Panc1 (cell line): ENCODE data around the gene ATP2B2.

Experiments
- POLR2AphosphoS5 ChIP-seq: IDR thresholded peaks from 2 replicates; pipeline ENCODE4 v1.6.1; 2012; ENCODE audit warnings: mild to moderate bottlenecking, low read depth, low read length, moderate library complexity
- SIN3A ChIP-seq: IDR thresholded peaks from 2 replicates; pipeline ENCODE4 v1.6.1; 2012; ENCODE audit warnings: low read depth, mild to moderate bottlenecking, low read length, moderate library complexity, borderline replicate concordance; ENCODE audit not compliant: insufficient read depth
- TF ChIP-seq, protein P1 (sequence below): fragments of 450-650 bp; IDR thresholded peaks from 2 replicates; pipeline ENCODE4 v1.5.1; 2017; ENCODE audit warnings: mild to moderate bottlenecking

DNA sequence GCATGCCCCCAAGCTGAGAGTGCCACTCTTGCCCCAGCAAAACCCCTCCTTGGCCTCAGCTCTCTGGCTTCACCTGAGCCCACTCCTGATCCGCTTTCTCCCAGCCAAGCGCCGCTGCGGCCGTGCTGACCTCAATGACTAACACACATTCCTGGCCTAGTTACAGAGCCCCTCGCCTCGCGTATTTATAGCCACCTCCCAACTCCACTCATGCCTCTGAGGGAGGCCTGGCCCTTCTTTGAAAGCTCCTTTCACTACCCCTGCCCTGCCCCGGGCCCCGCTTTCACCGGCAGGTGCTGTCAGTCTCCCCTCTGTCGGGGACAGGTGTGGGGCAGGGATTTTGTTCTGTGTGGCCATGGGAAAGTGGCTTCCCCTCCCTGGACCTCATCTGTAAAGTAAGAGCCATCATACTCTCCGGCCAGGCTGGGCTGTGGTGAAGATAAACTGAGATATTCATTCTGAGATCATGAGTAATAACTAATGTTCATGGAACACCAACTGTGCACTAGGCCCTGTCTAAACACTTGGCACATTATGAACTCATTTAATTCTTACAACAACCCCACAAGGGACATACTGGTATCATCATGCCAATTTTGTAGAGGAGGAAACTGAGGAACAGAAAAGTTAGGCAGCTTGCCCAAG, 13.2 kb upstream of the ATP2B2 start:
- TF ChIP-seq, protein P1, sequence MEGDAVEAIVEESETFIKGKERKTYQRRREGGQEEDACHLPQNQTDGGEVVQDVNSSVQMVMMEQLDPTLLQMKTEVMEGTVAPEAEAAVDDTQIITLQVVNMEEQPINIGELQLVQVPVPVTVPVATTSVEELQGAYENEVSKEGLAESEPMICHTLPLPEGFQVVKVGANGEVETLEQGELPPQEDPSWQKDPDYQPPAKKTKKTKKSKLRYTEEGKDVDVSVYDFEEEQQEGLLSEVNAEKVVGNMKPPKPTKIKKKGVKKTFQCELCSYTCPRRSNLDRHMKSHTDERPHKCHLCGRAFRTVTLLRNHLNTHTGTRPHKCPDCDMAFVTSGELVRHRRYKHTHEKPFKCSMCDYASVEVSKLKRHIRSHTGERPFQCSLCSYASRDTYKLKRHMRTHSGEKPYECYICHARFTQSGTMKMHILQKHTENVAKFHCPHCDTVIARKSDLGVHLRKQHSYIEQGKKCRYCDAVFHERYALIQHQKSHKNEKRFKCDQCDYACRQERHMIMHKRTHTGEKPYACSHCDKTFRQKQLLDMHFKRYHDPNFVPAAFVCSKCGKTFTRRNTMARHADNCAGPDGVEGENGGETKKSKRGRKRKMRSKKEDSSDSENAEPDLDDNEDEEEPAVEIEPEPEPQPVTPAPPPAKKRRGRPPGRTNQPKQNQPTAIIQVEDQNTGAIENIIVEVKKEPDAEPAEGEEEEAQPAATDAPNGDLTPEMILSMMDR, result no peak
- no peak for TF ChIP-seq POLR2AphosphoS5
- TF ChIP-seq SIN3A, result no peak
